WERI-Rb-1 (cell line): ENCODE data around the gene BRAF.

Experiments used
- DNase-seq: peaks from one replicate; pipeline ENCODE4 v3.0.0-alpha.2; 2020
- H3K27ac ChIP-seq: fragments of 250-450 bp; sonication (Bioruptor Pico); 2 replicates; pipeline ENCODE4 v1.5.1; 2020; ENCODE audit warnings: mild to moderate bottlenecking, moderate library complexity
- H3K27me3 ChIP-seq: fragments of 250-450 bp; sonication (Bioruptor Pico); 2 replicates; pipeline ENCODE4 v1.5.1; 2021; ENCODE audit warnings: mild to moderate bottlenecking, low read depth, moderate library complexity; ENCODE audit not compliant: insufficient read depth, severe bottlenecking
- H3K36me3 ChIP-seq: fragments of 250-450 bp; sonication (Bioruptor Pico); 2 replicates; pipeline ENCODE4 v1.5.1; 2020; ENCODE audit warnings: mild to moderate bottlenecking, moderate library complexity
- H3K4me3 ChIP-seq: 2 replicates; pipeline ENCODE4 v1.5.1; 2011; ENCODE audit warnings: low read depth, mild to moderate bottlenecking, control low read depth, low read length
- H3K9me3 ChIP-seq: fragments of 250-450 bp; sonication (Bioruptor Pico); 2 replicates; pipeline ENCODE4 v1.5.1; 2021; ENCODE audit warnings: mild to moderate bottlenecking, moderate library complexity; ENCODE audit not compliant: severe bottlenecking
- TF ChIP-seq, protein P1 (sequence below): IDR thresholded peaks from 2 replicates; pipeline ENCODE4 v1.5.1; 2011; ENCODE audit warnings: low read depth, mild to moderate bottlenecking, control low read depth, inconsistent platforms, low read length

BRAF gene

DNA sequence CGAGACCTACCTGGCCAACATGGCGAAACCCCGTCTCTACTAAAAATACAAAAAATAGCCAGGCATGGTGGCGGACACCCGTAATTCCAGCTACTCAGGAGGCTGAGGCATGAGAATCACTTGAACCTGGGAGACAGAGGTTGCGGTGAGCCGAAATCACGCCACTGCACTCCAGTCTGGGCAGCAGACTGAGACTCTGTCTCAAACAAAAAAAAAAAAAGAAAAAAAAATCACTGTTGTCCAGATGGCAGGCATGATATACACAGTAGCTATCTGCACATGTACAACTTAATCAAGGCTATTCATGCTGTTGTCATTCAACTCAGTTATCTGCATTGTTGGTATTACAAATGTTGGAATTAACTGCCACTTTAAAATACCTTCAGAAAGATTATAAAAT is 55.3 kb downstream of the BRAF start:
- H3K9me3 ChIP-seq = no peaks in the 10 kb centered on the region
- no peak overlapping the region for H3K4me3 ChIP-seq
- H3K36me3 ChIP-seq = peaks cover 5% of the 10 kb centered on the region; the same call in 1 of the 2 replicates
- H3K27ac ChIP-seq = no peak overlapping the region
- TF ChIP-seq, protein P1, sequence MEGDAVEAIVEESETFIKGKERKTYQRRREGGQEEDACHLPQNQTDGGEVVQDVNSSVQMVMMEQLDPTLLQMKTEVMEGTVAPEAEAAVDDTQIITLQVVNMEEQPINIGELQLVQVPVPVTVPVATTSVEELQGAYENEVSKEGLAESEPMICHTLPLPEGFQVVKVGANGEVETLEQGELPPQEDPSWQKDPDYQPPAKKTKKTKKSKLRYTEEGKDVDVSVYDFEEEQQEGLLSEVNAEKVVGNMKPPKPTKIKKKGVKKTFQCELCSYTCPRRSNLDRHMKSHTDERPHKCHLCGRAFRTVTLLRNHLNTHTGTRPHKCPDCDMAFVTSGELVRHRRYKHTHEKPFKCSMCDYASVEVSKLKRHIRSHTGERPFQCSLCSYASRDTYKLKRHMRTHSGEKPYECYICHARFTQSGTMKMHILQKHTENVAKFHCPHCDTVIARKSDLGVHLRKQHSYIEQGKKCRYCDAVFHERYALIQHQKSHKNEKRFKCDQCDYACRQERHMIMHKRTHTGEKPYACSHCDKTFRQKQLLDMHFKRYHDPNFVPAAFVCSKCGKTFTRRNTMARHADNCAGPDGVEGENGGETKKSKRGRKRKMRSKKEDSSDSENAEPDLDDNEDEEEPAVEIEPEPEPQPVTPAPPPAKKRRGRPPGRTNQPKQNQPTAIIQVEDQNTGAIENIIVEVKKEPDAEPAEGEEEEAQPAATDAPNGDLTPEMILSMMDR = no peak
- DNase-seq = no peak
- no peaks in the 10 kb centered on the region for H3K27me3 ChIP-seq

DNA sequence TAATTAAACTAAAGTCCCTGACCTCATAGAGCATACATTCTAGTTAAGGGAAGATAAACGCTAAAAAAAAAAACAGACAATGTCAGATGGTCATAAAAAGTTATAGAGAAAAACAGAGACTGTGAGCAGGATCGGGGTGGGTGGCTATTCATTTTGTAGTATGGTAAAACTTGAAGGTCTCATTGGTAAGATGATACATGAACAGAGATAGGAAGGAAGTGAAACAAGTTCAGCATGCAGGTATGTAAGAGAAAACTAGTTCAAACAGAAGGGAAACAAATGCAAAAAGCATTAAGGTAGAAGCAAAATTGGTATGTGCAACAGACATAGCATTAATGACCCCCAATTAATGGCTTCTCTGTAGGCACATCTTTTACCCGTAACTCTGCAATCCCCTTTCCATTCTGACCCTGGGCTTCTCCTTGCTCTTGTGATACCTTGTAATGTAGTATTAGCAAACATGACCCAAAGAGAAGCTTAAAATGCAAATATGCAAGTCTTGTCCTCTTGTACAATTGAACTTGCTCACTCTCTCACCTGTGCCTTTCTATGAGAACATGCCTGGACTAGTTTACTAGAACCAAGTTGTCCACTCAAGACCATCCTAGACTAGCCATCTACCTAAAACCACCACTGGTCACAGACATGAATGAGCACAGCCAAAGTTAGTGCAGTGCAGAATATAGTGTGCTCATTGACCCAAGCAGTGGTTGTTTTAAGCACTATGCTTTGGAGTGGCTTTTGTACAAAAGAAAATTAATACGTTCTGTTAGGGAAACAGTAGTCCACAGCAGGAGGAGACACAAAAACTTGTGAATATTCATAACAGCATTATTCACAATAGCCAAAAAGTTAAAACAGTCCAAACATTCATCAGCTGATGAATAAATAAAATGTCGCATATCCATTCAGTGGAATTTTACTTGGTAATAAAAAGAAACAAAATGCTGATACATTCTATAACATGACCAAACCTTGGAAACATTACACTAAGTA is 57.0 kb downstream of the BRAF start:
- no peaks in the 10 kb centered on the region for H3K9me3 ChIP-seq
- peaks cover 7% of the 10 kb centered on the region; the same call in 1 of the 2 replicates for H3K36me3 ChIP-seq
- no peak overlapping the region for H3K4me3 ChIP-seq
- H3K27ac ChIP-seq = no peak overlapping the region
- no peaks in the 10 kb centered on the region for H3K27me3 ChIP-seq
- TF ChIP-seq, protein P1 = no peak
- DNase-seq = no peak

DNA sequence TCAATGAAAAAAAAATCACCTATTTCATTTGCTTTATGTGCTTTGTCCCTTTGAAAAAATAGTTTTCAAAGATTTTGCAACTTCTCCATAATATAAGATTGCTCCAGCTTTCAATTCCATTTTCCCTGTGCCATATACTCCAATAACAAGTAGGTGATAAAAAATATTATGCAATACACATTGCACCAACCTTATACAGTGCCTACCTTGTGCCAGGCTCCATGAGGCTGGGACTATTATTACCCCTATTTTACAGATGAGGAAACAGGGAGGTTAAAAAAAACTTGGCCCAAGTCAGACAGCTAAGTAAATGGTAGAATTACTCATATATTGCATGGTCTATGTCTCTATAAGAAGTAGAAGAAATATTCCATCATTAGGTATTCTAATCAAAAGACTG is 57.8 kb downstream of the BRAF start:
- H3K27ac ChIP-seq = no peak overlapping the region
- TF ChIP-seq, protein P1 = no peak
- H3K36me3 ChIP-seq = peaks cover 7% of the 10 kb centered on the region; the same call in 1 of the 2 replicates
- H3K9me3 ChIP-seq = no peaks in the 10 kb centered on the region
- H3K4me3 ChIP-seq = no peak overlapping the region
- DNase-seq = no peak
- no peaks in the 10 kb centered on the region for H3K27me3 ChIP-seq

DNA sequence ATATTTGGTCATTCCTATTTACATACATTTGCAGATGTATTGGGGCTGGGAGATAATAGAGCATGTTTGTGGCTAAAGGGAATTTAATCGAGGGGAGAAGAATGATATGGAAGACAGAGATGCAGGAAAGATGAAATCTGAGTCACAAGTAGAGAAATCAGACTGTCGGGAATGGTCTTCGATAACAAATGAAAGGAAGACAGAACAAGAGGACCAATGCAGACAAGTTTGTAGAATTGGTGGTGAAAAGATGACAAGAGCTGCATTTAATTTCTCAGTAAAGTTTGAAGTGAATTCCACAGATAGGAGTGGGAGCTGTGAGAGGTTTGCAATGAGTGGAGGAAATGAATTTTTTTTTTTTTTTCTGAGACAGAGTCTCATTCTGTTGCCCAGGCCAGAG is 60.0 kb downstream of the BRAF start:
- H3K4me3 ChIP-seq = no peak overlapping the region
- no peak overlapping the region for H3K27ac ChIP-seq
- peaks cover 7% of the 10 kb centered on the region; the same call in 1 of the 2 replicates for H3K36me3 ChIP-seq
- DNase-seq = no peak
- TF ChIP-seq, protein P1 = no peak
- H3K27me3 ChIP-seq = no peaks in the 10 kb centered on the region
- no peaks in the 10 kb centered on the region for H3K9me3 ChIP-seq

DNA sequence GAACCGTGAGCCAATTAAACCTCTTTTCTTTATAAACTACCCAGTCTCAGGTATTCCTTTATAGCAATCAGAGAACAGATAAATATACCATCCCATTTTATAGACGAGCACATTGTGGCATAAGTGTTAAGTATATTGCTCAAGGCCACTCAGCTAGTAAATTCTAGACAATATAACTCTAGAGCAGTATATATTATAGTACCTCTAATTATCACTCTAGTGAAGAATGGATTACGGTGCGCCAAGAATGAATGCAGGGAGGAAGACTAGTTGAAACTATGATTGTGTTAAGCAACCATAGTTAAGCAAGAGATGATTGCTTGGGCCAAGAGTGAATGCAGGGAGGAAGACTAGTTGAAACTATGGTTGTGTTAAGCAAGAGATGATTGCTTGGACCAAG is 60.9 kb downstream of the BRAF start:
- TF ChIP-seq, protein P1 = no peak
- no peaks in the 10 kb centered on the region for H3K9me3 ChIP-seq
- no peak for DNase-seq
- peaks cover 7% of the 10 kb centered on the region; the same call in 1 of the 2 replicates for H3K36me3 ChIP-seq
- no peaks in the 10 kb centered on the region for H3K27me3 ChIP-seq
- H3K4me3 ChIP-seq = no peak overlapping the region
- H3K27ac ChIP-seq = no peak overlapping the region
